Stimulated activated CD4-positive, alpha-beta T cell treated with anti-CD3 and anti-CD28 coated beads, Interleukin-12 subunit alpha, Interleukin-12 subunit beta, amount 100 ng/mL, for 48 hours (primary cell): ENCODE data around the gene USP9Y.
"Not testable (repeated sequence)": the region's sequence is repeated elsewhere in the genome, so short reads cannot be mapped to it uniquely, and the experiment has no call there.

Experiments used
- DNase-seq, 3 donors: peaks; one replicate each; pipeline ENCODE4 v3.0.0-alpha.2; 2020; ENCODE audit warnings: low read depth in 2 of 3, low spot score in 1 of 3

Gene USP9Y, protein sequence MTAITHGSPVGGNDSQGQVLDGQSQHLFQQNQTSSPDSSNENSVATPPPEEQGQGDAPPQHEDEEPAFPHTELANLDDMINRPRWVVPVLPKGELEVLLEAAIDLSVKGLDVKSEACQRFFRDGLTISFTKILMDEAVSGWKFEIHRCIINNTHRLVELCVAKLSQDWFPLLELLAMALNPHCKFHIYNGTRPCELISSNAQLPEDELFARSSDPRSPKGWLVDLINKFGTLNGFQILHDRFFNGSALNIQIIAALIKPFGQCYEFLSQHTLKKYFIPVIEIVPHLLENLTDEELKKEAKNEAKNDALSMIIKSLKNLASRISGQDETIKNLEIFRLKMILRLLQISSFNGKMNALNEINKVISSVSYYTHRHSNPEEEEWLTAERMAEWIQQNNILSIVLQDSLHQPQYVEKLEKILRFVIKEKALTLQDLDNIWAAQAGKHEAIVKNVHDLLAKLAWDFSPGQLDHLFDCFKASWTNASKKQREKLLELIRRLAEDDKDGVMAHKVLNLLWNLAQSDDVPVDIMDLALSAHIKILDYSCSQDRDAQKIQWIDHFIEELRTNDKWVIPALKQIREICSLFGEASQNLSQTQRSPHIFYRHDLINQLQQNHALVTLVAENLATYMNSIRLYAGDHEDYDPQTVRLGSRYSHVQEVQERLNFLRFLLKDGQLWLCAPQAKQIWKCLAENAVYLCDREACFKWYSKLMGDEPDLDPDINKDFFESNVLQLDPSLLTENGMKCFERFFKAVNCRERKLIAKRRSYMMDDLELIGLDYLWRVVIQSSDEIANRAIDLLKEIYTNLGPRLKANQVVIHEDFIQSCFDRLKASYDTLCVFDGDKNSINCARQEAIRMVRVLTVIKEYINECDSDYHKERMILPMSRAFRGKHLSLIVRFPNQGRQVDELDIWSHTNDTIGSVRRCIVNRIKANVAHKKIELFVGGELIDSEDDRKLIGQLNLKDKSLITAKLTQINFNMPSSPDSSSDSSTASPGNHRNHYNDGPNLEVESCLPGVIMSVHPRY (N-terminal part only)

DNA sequence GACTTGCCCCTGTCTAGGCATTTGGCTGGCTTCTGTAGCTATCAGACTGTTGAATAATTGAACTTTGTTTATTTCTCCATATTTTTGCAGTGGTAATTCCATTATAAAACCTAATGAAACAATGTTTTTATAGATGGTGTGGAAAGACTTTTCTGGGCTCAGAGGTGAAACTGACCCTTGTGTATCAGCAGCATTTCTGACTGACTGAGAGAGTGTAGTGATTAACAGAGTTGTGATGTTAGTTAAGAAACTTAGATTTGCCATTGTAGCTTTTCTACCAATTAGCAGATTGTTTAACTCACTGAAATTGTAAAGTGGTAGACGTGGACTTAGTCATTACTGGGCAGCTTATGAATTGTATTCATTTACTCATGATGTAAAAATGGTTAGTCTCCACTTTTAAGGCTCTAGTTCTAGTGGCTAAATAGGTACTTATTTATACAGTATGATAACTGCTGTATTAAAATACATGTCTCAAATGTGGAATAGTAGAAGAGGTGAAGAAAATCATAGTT, at the start of gene USP9Y:
TSS of gene USP9Y (plus strand) at position 51 of the 515 bp plus-strand sequence. CDS start 8,217 bp downstream, outside the sequence.
- no peak for DNase-seq

DNA sequence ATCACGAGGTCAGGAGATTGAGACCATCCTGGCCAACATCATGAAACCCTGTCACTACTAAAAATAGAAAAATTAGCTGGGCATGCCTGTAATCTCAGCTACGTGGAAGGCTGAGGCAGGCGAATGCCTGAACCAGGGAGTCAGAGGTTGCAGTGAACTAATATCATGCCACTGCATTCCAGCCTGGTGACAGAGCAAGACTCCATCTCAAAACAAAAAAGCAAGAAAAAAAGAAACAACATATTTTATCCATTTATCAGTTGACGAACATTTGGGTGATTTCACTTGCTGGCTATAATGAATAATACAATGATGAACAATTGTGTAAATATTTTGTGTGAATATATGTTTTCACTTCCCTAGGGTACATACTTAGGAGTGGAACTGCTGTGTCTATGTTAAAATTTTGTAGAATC, 49.4 kb upstream of the USP9Y start:
- no peak for DNase-seq

DNA sequence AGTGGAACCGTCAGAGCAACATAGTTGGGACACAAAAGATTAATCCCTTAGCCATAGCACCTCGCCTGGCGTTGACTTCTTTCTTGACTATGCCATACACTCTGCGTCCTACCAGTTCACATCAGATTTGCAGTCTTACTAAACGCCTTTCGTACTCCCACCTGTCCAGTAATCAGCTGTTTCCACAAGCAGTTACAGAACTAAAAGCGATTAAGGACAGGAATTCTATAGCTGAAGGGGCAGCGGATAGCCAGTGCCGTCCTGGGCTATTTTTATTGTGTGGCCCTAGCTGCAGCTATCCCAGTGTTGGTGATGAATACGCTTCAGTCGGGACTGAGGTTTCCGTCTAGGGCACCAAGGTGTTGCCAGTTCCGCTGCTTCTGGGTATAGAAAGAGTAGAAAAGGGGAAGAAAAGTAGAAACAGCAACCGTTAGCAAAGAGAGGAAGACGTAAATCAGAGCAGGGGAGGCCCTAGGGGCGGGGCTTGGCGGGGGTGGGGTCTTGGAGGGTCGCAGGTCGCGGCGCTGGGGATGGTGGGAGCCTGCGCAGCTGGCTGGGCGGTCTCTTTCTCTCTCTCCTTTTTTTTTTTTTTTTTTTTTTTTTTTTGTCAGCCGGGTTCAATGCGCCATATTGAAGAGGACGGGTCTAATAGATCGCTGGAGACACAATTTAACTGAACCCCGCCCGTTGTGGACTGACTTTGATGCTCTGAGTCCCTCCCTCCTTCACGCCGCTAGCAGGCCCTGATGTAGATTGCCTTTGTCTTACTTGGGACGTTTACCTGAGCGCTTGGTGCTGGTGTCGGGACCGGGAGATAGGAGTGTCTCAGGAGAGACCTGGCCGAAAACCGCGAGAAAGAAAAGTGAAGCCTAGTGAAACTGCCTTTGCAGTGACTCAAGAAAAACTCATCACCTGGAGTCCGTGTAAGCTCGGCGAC, 39.0 kb upstream of the USP9Y start:
- DNase-seq, result peak in 2 of 3 donors; percentile 45 to 61

DNA sequence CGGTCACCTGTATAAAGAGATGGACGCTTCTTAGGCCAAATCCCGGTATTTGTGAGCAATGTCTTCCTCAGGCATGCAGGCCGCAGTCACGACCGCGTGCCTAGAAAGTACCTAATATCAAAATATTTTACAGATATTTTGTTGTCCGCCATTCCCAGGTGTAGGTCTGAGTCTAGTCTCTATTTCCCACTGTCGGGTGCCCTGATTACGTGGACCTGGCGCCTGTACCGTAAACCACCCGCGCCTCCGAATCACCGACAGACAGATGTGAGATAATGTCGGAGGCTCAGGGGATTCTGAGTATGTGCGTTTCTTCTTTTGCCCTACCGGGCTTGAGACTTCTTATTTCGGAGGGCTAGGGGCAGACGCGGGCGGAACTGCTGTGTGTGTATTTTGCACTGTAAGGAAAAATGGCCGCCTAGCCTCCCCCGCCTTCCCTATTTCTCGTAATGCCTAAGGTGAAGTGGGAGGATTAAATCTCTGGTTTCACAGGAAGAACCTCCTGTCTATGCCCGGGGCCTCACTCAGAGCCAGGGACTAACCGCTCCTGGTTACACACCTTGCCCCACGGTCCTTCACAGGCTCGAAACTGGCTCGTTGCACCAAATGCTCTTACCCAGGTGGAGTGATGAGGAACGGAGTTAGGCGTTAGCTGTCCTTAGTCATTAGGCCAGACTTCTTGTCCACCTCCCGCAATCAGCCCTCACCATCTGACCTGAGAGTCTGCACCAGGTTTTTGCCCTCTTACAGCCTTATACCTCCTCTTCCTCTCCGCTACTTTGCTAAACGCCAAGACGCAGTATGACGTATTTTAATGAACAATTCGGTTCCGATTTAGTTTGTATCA, 38.1 kb upstream of the USP9Y start:
- DNase-seq, result peak in 2 of 3 donors; percentile 30 to 44

DNA sequence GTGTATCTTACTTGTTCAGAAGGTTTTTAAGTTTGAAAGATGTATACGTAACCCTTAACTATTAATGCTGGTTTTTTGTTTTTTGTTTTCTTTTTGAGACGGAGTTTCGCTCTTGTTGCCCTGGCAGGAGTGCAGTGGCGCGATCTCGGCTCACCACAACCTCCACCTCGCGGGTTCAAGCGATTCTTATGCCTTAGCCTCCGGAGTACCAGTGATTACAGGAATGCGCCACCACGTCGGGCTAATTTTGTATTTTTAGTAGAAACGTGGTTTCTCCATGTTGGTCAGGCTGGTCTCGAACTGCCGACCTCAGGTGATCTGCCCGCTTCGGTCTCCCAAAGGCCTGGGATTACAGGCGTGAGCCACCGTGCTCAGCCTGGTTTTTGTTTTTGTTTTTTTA, 37.2 kb upstream of the USP9Y start:
- not testable (repeated sequence) for DNase-seq

DNA sequence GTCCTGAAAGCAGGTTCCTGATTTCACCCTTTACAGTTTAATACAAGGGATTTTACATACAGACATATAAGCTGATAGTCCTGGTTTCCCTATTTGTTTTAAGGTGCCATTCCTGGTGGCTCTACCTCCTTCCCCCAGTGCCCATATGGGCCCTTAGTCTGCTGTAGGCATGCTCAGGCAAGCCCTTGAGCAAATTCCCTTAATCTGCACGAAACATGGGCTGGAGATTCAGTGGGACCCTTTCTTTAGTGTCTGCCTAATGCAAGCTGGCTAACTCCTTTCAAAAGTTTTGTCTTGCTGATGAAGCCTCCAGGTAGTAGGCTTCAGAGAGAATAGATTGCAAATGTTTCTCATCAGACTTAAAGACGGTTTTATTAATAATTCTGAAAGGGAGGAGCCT, 22.9 kb upstream of the USP9Y start:
- DNase-seq, result no peak

DNA sequence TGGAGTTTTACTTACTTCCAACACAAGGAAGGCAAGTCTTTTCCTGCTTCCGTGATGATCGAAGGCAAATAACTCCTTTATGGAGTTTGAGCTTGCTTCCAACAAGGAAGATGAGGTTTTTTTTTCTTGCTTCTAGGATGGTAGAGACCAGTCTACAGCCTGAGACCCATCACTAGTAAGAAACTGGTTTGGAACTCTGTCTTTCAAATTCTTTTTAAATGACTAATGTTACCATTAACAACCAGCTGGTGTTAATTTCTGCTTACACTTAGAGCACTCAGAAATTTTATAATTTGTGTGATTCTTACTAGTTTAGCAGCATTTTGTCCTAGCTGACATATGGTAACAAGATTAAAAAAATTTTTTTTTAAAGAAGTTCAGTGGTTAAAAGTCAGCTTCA, 19.5 kb upstream of the USP9Y start:
- DNase-seq, result no peak

DNA sequence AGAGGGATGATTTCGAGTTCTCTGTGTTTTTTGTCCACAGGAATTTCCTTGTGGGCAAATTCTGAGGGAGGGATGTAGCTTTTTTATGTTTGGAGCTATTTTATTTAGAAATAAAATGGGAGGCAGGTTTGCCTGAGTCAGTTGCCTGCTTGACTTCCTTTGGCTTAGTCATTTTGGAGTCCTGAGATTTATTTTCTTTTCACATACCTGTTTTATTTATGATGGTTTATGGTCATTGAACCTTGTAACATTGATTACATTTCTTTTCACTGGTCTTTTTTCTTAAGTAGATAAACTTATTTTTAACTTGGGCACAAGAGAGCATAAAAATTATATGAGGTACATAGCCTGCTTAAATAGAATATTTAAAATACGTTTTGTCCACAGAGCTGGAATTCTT, 12.7 kb upstream of the USP9Y start:
- no peak for DNase-seq

DNA sequence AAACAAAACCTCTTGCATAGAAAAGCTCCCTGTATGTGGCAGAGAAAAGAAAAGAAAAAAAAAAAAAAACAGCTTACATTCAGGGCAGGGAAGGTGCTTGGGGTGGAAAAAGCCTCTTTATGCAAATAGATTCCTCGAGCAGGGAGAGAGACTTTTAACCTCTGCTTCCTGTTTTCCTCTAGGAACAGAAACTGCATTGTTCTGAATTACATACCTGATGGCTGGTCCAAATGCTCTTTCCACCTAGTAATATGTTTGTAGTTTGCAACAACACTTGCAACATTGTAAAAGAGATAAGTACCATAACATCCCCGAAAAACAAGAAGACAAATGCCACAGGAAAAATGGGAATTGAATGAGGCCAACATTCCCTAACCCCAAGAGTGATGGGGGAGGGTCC, 944 bp upstream of the USP9Y start:
- DNase-seq, result no peak

DNA sequence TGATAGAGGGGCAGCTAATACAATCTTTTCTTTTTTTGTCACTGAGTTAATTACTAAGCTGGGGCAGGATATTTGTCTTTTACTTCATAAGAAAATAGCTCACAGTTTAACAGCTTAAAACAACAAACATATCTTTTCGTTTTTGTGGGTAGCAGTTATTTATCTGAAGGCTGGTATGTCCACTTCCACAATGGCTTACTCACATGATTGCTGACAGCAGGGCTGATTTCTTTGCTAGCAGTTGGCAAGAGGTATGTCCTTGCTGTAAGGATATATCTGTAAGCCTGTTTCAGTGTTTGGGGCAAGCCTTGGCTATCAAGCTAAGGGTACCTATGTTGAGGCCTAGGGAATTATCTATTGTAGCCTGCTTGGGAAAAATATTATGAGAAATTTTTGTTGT, 1.1 kb downstream of the USP9Y start:
- no peak for DNase-seq

DNA sequence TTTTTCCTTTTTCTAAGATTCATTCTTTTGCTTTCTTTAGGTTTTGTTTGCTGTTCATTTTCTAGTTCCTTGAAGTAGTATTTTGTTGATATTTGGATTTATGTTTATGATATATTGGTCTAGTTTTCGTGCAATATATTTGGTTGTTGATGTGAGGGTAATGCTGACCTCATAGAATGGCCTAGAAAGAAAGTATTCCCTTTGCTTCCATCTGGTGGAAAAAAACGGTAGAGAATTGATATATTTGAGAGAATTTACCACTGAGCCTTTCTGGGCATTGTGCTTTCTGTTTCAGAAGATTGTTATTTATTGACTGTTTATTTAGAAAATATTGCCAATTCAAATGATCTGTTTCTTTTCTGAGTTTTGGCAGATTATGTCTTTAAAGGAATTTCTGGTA, 9.4 kb downstream of the USP9Y start:
- no peak for DNase-seq

DNA sequence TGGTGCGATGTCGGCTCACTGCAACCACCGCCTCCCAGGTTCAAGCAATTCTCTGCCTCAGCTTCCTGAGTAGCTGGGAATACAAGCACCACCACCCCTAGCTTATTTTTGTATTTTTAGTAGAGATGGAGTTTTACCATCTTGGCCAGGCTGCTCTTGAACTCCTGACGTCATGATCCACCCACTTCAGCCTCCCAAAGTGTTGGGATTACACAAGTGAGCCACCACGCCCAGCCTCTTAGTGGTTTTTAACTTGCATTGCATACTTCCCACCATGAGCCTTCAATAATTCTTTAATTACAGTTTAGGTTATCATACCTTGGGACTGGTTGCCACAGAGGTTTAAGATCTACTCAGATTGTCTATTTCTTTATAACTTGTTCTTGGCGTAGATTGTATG, 14.3 kb downstream of the USP9Y start:
- no peak for DNase-seq

DNA sequence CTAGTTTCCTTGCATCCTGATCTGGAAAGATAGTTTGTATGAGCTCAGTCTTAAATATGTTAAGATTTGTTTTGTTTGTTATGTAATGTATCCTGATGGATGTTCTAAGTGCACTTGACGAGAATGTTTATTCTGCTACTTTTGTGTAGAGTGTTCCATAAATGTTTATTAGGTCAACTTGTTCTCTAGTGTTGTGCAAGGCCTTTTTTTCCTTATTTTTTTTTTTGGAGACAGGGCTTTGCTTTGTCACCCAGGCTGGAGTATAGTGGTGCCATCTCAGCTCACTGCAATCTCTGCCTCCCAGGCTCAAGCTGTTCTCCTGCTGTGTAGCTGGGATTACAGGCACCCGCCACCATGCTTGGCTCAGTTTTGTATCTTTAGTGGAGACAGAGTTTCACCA, 28.7 kb downstream of the USP9Y start:
- no peak for DNase-seq

DNA sequence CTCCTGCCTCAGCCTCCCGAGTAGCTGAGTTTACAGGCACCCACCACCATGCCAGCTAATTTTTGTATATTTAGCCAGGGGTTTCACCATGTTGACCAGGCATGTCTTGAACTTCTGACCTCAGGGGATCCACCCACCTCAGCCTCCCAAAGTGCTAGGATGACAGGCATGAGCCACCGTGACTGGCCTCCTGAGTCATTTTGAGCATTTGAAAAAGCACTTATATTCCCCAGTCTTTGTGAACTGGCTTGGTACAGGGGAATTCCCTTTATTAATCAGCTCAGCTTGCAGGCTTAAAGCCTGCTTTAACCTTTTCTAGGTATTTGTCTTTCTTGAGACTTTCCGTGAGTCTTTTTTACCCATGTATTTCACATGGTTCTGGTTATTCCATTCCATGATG, 32.6 kb downstream of the USP9Y start:
- DNase-seq, result peak in 2 of 3 donors; percentile 28 to 39

DNA sequence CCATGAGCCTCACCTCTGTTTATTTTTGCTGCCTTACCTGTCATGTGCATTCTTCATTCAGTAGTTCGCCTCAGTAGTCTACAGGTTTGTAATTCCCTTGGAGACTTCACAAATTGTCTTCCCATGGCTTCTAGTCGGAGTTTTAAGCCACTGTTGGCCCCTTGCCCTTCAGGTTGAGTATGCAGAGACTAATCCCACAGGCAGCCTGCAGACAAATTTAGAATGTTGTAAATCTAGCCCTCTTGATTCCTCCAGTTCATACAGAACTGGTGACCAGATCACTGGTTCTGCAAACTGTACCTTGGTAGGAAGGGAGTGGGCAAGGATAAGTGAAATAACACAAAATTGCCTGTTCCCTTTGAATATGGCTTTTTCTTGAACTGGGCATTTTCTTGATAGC, 33.0 kb downstream of the USP9Y start:
- DNase-seq, result no peak

DNA sequence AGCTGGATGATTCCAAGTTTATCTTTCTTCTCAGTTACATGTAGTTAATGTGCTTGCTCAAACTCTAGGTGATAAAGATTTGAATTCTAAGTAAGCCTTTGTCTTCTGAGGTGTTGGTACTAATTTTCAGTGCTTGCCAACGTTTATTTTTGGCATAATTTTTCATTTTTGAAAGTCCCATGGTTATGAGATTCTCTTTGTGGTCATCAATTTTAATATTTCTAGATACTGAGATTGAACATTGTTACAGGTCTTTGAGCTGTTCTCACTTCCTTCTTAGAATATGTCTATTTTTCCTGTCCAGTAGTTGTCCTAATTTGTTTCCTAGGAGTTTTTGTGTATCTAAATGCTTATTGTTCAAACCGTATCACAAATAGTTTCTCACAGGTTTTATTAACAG, 40.4 kb downstream of the USP9Y start:
- DNase-seq, result no peak

DNA sequence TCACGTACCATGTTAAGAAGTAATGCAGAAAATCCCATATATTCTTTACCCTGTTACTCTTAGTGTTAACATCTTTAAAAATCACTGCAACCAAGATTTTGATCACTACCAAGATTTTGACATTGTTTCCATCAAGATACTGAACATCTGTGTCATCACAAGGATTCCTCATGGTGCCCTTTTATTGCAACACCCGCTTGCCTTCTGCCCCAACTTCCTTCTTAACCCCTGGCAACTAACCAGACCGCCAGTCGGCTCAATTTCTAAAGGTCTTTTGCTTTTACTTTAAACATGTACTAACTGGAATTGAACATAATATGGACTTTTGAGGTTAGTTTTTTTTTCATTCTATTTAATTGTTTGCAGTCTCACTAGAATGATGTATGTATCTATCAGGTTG, 41.7 kb downstream of the USP9Y start:
- DNase-seq, result no peak

DNA sequence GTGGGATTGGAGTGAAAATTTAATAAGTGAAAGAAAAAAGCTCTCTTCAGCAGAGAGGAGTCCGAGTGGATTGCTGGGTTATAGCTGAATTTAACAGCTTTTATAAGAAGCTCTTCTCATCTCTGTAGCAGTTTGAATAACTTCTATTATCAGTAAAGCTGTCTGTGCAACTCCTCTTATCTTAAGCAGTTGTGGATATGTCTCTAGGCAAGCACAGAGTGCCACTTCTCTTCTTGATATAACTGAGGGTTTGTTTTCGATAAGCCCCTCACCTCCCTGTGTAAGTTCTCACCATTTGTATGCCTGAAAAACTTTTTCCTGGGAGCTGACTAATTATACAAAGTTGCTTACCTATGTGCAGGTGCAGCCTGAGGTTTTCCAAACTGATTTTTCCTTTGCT, 43.1 kb downstream of the USP9Y start:
- DNase-seq, result no peak

DNA sequence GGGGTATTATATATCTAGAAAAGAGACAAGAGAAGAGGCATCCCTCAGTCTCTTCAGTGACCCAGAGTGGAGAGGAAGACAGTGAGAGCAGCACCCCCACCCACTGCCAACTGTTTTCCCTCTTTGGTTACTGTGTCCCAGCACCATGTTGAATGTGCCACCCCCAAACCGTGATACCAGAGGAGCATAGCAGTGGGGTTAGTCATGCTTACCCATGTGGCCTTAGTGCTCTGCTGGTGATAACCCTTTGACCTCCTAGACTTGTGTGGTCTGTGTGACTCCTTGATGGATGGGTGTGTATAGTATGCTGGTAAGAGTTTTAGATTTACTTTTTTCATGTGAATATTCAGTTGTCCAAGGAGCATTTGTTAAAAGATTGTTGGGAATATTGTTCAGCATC, 48.3 kb downstream of the USP9Y start:
- DNase-seq, result no peak

DNA sequence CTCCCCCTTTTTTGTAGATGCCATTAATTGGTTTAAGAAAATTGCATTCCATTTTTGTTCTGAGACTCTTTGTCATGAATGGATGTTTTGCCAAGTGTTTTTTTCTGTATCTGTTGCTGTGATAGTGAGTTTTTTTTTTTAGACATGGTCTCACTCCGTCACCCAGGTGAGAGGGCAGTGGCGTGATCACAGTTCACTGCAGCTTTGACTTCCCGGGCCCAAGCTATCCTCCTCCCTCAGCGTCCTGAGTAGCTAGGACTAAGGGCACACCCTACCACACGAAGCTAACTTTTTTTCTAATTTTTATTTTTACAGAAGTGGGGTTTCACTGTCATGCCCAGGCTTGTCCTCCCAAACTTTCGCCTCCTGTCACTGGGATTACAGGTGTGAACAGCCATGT, 51.8 kb downstream of the USP9Y start:
- DNase-seq, result no peak
